GM23338 (cell line): ENCODE data around the gene DPH1. TPM values are rescaled to one million over a fixed set of nuclear protein-coding genes. Genes with fewer than 3 reads are reported as not detected.

Source experiments
- JUNB ChIP-seq: IDR thresholded peaks from one replicate; pipeline ENCODE4 v1.6.1; 2016; ENCODE audit warnings: antibody characterized with exemption; ENCODE audit not compliant: unreplicated experiment
- NANOG ChIP-seq: IDR thresholded peaks from 2 replicates; pipeline ENCODE4 v1.6.1; 2016; ENCODE audit warnings: antibody characterized with exemption, borderline replicate concordance
- REST ChIP-seq: IDR thresholded peaks from one replicate; pipeline ENCODE4 v1.6.1; 2018; ENCODE audit warnings: antibody characterized with exemption; ENCODE audit not compliant: unreplicated experiment
- STAT1 ChIP-seq: IDR thresholded peaks from one replicate; pipeline ENCODE4 v1.6.1; 2016; ENCODE audit warnings: antibody characterized with exemption; ENCODE audit not compliant: unreplicated experiment
- ZNF114 ChIP-seq: fragments of 250-450 bp; sonication (Bioruptor Pico); IDR thresholded peaks from 2 replicates; pipeline ENCODE4 v1.5.0; 2020; ENCODE audit warnings: mild to moderate bottlenecking, moderate library complexity
- polyA plus RNA-seq: library from polyadenylated mRNA; unstranded; fragments of >200 nt; fragmentation: Nextera tagmentation; extraction: Ambion mirVana; gene quantifications from 2 replicates; pipeline ENCODE4 v1.2.1, GENCODE V29; 2016
- total RNA-seq: library from RNA; depleted of rRNA; stranded (reverse); fragments of >200 nt; shearing (Covaris generic); gene quantifications from 2 replicates; pipeline ENCODE4 v1.2.3, GENCODE V29; 2014
- TF ChIP-seq, protein P1 (sequence below): fragments of 250-450 bp; sonication (Bioruptor Pico); IDR thresholded peaks from 2 replicates; pipeline ENCODE4 v1.5.0; 2020; ENCODE audit warnings: mild to moderate bottlenecking, moderate library complexity

DPH1 gene
- total and polyA plus RNA-seq, 2 experiments from 2014 or later: 11.8 to 28.2 TPM

DNA sequence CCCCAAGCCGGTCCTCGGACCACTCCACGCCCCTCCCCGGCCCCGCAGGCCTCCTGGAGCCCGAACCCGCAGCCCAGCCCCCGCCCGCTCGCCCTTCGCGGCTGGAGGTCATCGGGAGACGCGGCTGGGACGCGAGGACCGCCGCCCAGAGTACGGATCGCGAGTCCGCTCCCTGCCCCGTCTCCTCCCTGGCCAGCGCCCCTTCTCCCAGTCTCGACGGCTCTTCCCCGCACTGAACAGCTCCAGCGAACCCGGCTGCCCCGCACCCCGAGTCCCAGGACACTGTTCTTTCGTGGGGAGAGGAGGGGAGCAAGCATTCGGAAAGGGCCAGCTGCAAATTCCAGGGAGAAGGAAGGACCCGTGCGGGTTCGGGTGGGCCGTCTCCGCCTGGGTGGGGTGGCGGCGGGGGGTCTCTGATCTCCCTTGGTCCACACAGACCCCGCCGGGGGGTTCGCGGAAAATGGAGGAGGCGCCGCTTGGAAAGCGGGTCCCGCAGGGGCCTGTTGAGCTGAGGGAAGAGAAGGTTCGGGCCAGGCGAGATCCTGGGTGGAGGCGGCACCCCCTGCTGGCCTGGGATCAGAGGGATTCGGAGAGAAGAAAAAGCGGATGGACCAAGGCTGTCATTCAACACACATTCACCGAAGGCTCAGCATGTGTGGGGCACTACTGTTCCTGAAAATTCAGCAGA, 4.2 kb upstream of the DPH1 start (continued):
- TF ChIP-seq REST (no peak), NANOG (no peak), ZNF114 (CRISPR knock-in tag) (no peak), JUNB (no peak), STAT1 (no peak)
- TF ChIP-seq, protein P1, sequence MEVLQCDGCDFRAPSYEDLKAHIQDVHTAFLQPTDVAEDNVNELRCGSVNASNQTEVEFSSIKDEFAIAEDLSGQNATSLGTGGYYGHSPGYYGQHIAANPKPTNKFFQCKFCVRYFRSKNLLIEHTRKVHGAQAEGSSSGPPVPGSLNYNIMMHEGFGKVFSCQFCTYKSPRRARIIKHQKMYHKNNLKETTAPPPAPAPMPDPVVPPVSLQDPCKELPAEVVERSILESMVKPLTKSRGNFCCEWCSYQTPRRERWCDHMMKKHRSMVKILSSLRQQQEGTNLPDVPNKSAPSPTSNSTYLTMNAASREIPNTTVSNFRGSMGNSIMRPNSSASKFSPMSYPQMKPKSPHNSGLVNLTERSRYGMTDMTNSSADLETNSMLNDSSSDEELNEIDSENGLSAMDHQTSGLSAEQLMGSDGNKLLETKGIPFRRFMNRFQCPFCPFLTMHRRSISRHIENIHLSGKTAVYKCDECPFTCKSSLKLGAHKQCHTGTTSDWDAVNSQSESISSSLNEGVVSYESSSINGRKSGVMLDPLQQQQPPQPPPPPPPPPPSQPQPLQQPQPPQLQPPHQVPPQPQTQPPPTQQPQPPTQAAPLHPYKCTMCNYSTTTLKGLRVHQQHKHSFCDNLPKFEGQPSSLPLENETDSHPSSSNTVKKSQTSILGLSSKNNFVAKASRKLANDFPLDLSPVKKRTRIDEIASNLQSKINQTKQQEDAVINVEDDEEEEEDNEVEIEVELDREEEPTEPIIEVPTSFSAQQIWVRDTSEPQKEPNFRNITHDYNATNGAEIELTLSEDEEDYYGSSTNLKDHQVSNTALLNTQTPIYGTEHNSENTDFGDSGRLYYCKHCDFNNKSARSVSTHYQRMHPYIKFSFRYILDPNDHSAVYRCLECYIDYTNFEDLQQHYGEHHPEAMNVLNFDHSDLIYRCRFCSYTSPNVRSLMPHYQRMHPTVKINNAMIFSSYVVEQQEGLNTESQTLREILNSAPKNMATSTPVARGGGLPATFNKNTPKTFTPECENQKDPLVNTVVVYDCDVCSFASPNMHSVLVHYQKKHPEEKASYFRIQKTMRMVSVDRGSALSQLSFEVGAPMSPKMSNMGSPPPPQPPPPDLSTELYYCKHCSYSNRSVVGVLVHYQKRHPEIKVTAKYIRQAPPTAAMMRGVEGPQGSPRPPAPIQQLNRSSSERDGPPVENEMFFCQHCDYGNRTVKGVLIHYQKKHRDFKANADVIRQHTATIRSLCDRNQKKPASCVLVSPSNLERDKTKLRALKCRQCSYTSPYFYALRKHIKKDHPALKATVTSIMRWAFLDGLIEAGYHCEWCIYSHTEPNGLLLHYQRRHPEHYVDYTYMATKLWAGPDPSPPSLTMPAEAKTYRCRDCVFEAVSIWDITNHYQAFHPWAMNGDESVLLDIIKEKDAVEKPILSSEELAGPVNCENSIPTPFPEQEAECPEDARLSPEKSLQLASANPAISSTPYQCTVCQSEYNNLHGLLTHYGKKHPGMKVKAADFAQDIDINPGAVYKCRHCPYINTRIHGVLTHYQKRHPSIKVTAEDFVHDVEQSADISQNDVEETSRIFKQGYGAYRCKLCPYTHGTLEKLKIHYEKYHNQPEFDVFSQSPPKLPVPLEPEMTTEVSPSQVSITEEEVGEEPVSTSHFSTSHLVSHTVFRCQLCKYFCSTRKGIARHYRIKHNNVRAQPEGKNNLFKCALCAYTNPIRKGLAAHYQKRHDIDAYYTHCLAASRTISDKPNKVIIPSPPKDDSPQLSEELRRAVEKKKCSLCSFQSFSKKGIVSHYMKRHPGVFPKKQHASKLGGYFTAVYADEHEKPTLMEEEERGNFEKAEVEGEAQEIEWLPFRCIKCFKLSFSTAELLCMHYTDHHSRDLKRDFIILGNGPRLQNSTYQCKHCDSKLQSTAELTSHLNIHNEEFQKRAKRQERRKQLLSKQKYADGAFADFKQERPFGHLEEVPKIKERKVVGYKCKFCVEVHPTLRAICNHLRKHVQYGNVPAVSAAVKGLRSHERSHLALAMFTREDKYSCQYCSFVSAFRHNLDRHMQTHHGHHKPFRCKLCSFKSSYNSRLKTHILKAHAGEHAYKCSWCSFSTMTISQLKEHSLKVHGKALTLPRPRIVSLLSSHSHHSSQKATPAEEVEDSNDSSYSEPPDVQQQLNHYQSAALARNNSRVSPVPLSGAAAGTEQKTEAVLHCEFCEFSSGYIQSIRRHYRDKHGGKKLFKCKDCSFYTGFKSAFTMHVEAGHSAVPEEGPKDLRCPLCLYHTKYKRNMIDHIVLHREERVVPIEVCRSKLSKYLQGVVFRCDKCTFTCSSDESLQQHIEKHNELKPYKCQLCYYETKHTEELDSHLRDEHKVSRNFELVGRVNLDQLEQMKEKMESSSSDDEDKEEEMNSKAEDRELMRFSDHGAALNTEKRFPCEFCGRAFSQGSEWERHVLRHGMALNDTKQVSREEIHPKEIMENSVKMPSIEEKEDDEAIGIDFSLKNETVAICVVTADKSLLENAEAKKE (CRISPR knock-in tag): no peak
